Central memory CD4-positive, alpha-beta T cell (primary cell): ENCODE measurements around the gene ADIPOR2.
A peak's percentile ranks its signal among the peaks of the same experiment; 100 is the strongest.

Source experiments
- DNase-seq: peaks from one replicate; pipeline ENCODE4 v3.0.0; 2022
- total RNA-seq, 3 experiments: gene quantifications; one replicate each; lab custom pipeline; 2026; lab: John Stamatoyannopoulos, UW

ADIPOR2 gene, protein sequence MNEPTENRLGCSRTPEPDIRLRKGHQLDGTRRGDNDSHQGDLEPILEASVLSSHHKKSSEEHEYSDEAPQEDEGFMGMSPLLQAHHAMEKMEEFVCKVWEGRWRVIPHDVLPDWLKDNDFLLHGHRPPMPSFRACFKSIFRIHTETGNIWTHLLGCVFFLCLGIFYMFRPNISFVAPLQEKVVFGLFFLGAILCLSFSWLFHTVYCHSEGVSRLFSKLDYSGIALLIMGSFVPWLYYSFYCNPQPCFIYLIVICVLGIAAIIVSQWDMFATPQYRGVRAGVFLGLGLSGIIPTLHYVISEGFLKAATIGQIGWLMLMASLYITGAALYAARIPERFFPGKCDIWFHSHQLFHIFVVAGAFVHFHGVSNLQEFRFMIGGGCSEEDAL
- 37.8 to 118 (median 64.4) reads per million in 3 experiments for total RNA-seq

DNA sequence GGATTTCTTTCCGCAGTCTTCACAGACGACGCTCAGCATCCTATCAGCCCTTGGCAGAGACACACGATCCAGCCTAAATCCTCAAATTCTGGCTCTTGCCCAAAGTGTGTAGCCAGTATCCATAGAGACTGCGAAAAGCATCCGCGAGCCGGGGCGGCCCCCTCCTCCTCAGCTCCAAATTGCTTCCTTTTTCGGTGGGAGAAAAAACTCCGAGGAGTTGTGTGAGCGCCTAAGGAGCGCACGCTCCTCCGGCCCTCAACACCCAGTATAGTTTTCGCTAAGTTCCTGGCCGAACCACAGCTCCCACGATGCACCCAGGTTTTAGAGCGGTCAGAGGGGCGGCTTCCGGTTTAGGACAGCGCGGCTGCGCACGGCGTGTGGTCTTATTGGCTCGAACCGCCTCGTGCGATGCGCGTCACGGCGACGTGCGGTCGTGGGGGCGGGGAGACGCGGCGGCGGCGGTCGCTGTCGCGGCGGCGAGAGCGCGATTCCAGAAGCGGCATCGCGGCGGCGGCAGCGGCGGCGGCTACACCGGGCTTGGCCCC is at the start of gene ADIPOR2:
Gene ADIPOR2, plus strand, starts transcription at position 493 of the 545 bp plus-strand sequence. CDS start 63,274 bp downstream, outside the sequence.
- peak; percentile 94 for DNase-seq

DNA sequence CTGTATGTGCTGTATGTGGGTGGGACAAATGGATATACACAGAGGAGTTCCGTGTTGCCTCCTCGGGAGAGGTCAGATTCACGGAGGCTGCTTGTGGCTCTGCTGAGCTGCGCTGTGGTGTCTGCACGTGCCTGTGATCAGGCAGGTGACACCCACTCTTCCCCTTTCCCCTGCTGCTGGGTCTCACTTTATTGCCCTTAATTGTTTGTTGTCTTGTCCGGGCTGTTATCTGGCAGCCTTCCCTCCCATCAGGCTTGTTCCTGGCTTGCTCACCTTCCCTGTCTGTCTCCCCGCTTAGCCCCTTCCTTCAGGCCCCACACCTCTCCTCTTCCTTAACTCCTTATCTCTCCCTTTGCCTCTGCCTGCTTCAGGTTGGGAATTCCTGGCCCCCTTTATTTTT is 48.4 kb upstream of the ADIPOR2 start:
- no peak for DNase-seq

- DNase-seq: no peak
Measured at GRCh38 chr12:1643043-1643442, 47.8 kb upstream of the ADIPOR2 start.

DNA sequence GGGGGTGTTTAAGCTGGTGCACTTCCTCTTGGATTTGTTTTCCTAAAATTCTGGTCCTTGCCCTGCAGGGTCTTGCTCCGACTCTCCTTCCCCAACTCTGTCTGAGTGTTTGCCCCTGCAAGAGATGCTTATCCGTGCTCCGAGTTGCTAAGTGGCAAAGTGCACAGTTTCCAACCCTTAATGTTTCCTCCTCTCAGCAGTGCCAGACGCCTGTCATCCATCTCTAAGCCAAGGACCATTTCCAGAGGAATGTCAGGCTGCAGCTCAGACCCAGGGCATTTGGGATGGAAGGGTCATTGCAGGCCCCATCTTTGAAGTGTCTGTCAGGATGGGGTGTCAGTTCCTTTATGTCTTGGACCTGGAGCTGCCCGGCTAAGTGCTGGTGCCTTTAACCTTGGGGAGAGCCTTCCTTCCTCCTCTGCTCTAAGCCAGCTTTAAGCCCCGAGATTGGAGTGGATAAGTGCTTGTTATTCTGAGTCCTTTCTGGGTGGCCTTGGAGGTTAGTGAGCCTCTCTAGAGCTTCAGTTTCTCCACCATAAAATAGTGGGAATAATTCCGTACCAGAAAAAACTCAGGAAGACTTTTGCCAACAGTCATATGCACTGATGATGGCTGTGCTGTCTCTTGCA is 46.9 kb upstream of the ADIPOR2 start:
- no peak for DNase-seq

DNA sequence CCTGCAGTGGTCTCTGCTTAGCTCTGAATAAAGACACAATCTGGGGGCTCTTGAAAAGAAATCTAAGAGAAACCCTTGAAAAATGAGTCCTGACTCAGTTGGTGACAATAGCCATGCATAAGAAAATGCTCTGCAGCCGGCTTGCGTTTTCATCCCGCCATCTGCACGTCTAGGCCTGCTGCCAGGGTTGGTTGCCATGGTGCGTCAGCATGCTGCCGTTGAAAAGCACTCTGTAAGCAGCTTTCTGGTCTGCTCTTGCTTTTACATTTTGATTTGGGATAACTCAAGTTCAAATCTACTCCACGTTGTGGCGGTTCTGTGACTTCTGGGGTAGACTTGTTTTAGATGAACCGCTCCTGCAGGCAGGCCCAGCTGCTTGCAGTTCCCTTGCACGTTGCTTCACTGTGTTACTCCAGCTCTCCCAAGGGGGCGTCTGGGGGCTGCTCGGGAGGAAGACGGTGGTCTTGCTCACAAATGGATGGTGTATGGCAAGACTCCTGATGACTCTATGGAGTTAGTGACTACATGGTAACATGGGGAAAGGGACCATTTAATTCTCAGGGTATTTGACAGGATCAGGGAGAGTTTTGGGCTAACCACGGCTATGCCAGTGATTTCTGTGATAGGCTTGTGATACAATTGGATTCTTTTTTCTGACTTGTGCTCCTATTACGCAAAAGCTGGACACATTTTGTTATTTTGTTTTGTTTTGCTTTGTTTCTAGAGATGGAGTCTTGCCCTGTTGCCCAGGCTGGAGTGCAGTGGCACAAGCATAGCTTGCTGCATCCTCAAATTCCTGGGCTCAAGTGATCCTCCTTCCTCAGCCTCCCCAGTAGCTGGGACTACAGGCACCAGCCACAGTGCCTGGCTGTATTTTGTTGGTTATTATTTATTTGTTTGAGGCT is 46.1 kb upstream of the ADIPOR2 start:
- no peak for DNase-seq

GRCh38 chr12:1645819-1646218 is 45.1 kb upstream of the ADIPOR2 start:
- DNase-seq: no peak

DNA sequence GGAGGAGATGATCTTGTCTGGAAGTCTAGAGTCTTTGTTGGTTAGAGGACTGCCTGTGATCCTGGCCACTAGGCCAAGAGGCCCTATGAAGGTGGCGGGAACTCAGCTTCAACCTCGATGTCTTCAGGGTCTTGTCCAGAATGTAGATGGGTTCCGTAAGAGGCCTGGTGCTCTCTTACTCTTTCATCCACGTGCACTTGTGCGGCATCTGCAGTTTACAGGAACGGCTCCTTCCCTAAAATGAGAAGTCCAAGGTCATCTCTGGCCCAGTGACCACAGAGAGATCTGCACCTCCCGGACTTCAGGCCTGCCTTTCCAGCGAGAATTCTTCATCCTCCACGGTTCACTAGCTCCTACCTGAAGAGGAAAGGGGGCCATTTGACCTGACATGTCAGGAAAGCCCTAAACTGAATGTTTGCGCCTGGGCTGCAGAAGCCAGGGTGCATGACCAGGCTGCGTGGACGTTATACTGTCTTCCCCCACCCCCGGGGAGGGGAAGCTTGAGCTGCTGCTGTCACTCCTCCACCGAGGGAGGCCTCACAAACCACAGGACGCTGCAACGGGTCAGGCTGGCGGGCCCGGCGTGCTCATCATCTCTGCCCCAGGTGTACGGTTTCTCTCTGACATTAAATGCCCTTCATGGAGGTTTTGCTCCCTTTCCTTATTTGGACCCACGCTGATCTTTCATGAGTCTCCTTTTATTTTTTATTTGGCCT is 44.1 kb upstream of the ADIPOR2 start:
- DNase-seq: no peak

GRCh38 chr12:1647285-1647669 is 43.6 kb upstream of the ADIPOR2 start:
- DNase-seq: no peak

DNA sequence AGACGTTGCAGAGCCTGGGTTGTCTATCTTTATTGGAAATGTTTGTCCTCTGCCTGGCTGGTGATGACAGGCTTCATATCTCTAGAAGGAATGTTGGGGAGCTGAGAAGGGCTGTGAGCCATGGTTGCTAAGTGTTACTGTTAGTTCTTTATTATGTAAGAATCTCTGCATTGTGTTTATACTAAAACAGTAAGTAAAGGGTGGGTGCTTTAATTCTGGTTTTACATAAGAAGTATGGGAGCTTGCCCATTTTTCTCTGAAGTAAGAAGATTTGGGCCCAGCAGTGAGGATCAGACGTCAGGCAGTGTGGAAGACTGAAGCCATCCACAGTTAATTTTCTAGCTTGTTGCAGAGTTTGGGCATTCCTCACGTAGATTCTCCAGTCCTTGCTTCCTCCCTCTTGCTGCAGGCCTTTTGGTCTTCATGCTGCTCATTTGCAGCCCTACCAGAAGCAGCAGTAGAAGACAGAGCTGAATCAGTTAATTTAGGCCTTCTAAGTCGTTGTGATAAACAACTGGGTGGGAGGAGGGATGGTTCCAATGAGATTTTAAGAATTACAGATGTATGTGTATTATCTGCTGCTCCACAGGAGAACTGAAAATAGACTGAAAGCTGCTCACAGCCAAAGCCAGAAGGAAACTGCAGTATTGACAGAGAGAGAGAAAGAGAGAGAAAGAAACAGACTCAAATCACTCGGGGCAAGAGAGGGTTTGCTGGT is 40.5 kb upstream of the ADIPOR2 start:
- no peak for DNase-seq

DNA sequence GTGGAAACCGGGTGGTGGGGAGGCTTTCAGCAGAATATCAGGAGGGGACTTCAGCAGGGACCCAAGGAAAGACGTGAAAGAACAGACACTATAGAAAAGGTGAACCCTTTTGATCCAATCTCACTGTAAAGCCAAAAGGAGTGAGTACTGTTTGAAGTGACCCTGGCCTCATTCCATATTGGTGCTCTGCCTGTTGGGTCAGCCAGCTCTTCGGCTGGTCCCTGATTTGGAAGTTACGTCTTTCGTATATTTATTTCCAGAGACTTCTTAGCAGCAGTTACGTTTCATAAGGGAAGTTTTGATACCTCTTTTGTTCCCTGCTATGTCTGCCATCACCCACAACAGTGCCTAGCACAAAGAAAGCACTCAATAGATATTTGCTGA is 39.9 kb upstream of the ADIPOR2 start:
- no peak for DNase-seq

- DNase-seq: no peak
Measured at GRCh38 chr12:1651946-1652345, 38.9 kb upstream of the ADIPOR2 start.

DNA sequence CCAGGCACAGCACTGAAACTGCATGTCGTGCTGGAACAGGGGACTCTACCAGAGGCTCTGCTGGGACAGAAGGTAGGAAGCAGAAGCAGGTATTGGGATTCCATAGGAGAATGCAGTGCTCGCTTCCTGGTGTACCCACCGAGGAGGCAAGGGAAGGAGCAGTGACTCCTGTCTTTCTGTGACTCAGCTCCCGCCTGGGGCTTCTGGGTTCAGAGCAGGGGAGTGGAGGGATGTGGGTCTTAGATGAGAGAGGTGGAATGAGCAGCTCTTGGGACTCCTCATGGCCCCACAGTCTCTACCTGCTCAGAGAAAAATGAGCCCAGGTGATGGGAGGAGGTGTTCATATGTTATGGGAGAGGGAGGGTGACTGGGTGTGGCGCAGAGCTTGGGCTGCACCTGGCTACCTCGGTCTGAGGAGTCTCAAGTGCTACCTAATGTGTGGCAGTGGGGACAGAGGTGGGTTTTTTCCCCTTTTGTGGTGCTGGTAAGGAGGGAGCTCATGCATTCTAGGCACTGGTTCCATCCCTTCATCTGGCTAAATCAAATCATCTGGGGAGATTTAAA is 35.6 kb upstream of the ADIPOR2 start:
- DNase-seq: no peak

- no peak for DNase-seq
Measured at GRCh38 chr12:1656902-1657301, 34.0 kb upstream of the ADIPOR2 start.

DNA sequence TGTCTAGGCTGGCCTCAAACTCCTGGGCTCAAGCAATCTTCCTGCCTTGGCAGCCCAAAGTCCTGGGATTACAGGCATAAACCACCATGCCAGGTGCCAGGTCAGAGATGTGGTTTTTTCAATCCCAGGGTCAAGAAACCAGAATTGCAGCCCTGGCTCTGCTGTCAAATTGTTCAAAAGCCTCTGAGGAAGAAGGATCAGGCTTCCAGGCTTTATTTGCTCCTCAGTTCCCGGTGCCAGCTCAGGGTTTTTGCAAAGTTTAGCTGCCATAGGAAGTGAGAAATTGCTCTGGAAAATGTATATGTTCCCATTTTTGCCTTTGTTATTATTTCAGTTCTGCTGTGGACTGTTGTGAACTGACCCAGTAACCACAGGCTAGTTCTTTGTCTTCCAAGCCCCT is 33.2 kb upstream of the ADIPOR2 start:
- no peak for DNase-seq

DNA sequence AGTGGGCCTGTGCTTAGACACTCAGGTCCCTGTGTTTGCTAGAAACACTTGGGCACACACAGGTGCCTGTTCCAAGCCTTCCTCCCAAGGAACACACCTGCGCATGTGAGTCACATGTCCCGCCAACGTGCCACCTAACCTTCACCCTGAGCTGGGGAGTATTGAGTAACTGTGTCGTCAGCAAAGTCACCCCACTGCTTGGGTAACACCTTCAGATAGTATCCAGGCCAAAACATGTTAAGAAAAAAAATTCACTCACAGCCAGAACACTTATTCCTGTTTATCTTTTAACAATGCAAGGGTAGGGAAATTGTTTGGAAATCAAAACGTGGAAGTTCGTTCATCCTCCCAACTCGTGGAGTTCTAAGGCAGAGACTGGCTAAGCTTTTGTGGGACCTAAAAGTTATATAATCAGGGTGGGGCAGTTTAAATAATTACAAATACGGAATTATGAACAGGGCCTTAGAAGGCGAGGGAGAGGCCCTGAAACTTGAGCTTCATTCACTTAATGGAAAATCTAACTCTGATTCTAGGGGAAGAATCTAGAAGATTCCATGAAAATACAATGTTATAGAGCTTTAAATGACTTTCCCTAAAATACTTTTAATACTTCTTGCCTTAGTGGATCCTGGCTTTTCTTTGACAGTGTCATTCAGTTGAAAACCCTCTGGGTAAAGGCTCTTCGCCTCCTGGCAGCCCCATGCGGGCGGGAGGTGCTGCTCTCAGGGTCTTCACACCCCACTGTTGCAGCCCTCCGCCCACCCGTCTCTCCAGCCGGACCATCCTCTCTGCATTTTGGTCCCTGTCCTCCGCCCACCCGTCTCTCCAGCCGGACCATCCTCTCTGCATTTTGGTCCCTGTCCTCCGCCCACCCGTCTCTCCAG is 30.3 kb upstream of the ADIPOR2 start:
- peak; percentile 72 for DNase-seq

DNA sequence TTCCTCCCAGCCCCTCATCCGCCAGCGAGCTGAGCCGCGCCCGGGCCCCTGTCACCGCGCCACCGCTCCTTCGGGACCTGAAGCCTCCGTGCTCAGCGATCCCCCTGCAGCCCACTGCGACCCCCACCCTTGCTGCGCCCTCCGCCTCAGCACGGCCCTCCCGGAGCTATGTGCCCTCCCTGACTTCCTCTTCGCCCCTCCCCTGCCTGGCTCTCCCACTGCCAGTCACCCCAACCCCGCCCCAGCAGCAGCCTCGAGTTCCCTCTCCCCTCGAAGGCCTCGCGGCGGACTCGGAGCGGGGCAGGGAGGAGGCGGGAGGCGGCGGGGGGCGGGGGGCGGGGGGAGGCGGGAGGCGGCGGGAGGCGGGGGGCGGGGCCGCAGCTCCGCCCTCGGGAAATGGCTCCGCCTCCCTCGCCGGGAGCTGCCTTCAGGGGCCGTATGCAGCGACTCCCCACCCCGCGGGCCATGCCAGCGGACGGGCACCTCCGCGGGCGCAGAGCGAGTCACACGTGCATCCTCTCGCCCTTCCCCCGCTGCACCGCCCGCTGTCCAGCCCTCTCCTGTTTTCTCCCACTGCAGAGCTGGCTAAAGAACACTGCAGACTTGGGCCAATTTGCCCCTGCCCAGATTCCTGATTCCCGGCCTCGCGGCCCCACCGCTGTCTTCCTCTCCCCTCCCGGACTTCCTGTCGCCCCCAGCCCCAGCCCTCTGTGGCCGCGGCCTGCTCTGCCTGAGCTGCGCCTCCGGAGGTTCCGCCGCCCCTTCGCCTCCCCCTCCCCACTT is 29.1 kb upstream of the ADIPOR2 start:
- peak; percentile 89 for DNase-seq

DNA sequence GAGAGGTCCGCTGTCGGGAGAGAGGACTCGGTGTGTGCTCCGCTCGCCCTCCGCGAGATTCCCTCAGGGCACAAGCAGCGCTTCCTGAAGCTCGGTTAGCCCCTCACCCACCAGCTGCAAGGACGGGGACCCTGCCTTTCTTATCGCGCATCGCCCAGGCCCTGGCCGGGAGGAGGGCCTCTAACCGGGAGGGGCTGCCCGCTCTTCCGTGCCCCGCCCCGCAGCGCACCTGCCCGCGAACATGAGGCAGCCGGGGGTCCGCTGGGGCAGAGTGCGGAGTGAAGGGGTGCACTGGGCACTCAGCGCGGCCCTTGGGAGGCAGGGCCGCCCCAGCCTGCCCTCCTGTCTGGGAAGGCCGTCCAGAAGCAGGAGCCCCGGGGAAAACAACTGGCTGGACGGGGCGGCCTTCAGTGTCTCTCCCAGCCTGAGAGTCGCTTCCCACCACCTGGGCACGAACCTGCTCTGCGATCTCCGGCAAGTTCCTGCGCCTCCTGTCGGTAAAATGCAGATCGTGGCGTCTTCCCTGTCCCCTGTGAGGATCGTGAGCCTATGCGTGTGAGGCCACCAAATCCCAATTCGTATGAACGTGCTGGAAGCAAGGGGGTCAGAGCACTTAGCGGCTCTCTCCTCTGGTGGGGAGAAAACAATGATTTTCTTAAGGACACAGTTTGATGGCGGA is 28.0 kb upstream of the ADIPOR2 start:
- peak; percentile 37 for DNase-seq

DNA sequence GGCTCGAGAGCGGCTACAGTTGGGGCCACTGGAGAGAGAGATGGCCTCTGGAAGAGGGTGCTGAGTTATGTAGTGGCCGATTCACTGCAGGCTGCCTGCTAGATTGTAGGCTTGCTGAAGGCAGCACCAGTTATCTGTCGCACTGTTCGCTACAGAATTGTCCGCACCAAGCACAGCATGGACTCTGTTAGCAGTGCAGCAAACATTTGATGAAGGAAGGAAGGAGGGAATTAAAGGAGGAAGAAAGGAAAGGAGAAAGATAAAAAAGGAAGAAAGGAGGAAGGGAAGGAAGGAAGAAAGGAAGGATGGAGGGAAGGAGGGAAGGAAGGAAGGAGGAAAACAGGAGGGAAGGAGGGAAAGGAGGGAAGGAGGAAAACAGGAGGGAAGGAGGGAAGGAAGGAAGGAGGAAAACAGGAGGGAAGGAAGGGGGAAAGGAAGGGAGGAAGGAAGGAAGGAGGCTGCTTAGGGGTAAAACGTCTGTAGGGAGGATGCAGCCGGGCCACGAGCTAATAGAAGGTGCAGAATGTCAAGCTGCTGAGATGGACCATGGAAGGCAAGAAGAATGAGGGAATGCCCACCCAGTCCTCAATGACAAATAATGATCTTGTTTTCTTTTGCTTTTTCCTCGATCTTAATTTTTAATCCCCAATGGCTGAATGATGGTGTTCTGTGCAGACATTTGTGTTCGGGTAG is 27.3 kb upstream of the ADIPOR2 start:
- DNase-seq: no peak
